AG04449 (cell line): ENCODE measurements around the gene SLC2A3.
A peak's percentile ranks its signal among the peaks of the same experiment; 100 is the strongest.
"Not testable (repeated sequence)": the region's sequence is repeated elsewhere in the genome, so short reads cannot be mapped to it uniquely, and the experiment has no call there.

Experiments used
- CTCF ChIA-PET: fragments of 350-600 bp; formaldehyde crosslinking; extraction: SDS; loops from one replicate; lab custom pipeline; 2021; ENCODE audit warnings: antibody characterized with exemption; lab: Yijun Ruan, JAX
- POLR2A ChIA-PET: fragments of 400-600, 350-600 bp; formaldehyde crosslinking; extraction: SDS; loops from one replicate; lab custom pipeline; 2020; ENCODE audit warnings: antibody characterized with exemption, inconsistent platforms; lab: Yijun Ruan, JAX
- DNase-seq: peaks from one replicate; pipeline ENCODE4 v3.0.0-alpha.2; 2010; ENCODE audit warnings: low read depth, low spot score
- H3K4me3 ChIP-seq: 2 replicates; pipeline ENCODE4 v1.5.1; 2011; ENCODE audit warnings: low read depth, mild to moderate bottlenecking, control low read depth, low read length
- CTCF ChIP-seq: IDR thresholded peaks from one replicate; pipeline ENCODE4 v1.5.1; 2011; ENCODE audit warnings: mild to moderate bottlenecking, moderate library complexity, low read length, control low read depth, inconsistent platforms; ENCODE audit not compliant: insufficient read depth; ENCODE audit errors: missing control alignments

Gene SLC2A3

DNA sequence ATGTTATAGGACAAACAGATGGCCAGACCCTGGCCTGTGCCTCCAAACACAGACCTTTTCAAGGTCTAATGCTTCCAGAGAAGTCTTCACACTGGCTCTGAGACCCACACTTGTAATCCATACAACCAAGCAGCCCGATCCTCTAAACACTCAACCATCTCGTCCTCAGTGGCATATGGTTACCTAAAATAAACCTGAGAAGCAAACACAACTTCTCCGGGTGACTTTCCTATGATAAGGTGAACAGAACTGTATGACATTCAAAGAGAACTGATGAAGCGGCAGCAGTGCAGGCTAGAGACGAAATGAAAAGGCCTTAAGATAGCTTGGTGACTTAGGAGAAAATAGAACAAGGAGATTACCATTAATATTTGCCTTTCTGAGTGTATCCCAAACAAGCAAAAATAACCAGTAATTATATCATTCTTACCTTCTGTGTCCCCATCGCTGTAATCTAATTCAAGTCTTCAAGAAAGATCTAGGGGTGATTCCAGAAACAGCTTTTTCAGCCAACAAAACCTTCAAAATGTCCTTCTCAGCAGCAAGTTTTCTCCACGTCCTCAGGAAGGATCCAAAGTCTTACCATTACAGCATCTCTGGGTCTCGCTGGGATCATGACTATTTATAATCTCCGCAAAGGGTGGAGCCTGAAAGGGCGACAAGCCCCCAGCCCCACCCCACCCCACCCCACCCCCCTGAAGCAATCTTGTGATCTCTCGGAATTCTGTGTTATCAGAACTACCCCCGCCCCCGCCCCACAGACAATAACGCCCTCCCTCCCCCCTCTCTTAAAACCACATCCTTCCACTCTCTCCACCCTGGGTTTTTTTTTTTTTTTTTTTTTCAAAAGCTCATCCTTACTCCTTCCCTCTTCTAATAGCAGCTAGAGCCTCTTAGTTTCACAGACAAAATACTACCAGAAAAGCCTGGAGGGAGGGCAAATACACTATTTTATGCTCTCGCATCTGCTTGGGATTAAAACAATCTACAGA lies at the start of gene SLC2A3:
Gene SLC2A3, minus strand, starts transcription at position 598 of the 992 bp plus-strand sequence. Its CDS starts 153 bp downstream, at position 445.
- peak; percentile 65 for DNase-seq
- POLR2A ChIA-PET: interaction anchor here (0.5 to 4.8 kb wide), 24 partner anchors 9 to 129 kb away, joined by 3 to 169 read pairs (median 3); partner anchors contain the start of gene FOXJ2
- H3K4me3 ChIP-seq: peak within 1 kb of the TSS; percentile 90
- TF ChIP-seq CTCF: no peak
- CTCF ChIA-PET: interaction anchor here (1.0 to 10.3 kb wide), 9 partner anchors 14 to 109 kb away, joined by 3 to 142 read pairs (median 16); partner anchors contain the start of gene FOXJ2

- no peak for TF ChIP-seq CTCF
- ChIA-PET POLR2A (interaction anchor here (0.9 kb wide), 1 partner anchor 48 kb away, joined by 3 read pairs; no protein-coding TSS in a partner anchor), CTCF (interaction anchor here (1.5 to 5.3 kb wide), 2 partner anchors 9 to 51 kb away, joined by 6 to 38 read pairs; no protein-coding TSS in a partner anchor)
- H3K4me3 ChIP-seq: no peak overlapping the region
- DNase-seq: no peak
These were observed 48.9 kb upstream of the SLC2A3 start for GRCh38 chr12:7984900-7985299.

GRCh38 chr12:7983460-7983859 lies 47.5 kb upstream of the SLC2A3 start:
- DNase-seq, H3K4me3 ChIP-seq, POLR2A ChIA-PET: not testable (repeated sequence)
- CTCF ChIA-PET: interaction anchor here (5.3 kb wide), 1 partner anchor 11 kb away, joined by 38 read pairs; no protein-coding TSS in a partner anchor

- DNase-seq, POLR2A ChIA-PET, H3K4me3 ChIP-seq: not testable (repeated sequence)
- CTCF ChIA-PET: interaction anchor here (5.3 kb wide), 1 partner anchor 11 kb away, joined by 38 read pairs; no protein-coding TSS in a partner anchor
These were observed 47.0 kb upstream of the SLC2A3 start for GRCh38 chr12:7983019-7983418.

- POLR2A ChIA-PET: not testable (repeated sequence)
- CTCF ChIA-PET: interaction anchor here (0.9 to 5.3 kb wide), 2 partner anchors 12 to 49 kb away, joined by 5 to 38 read pairs; no protein-coding TSS in a partner anchor
These were observed 46.3 kb upstream of the SLC2A3 start for GRCh38 chr12:7982332-7982735.

GRCh38 chr12:7981446-7981845 lies 45.5 kb upstream of the SLC2A3 start:
- H3K4me3 ChIP-seq: no peak overlapping the region
- TF ChIP-seq CTCF: no peak
- POLR2A ChIA-PET: interaction anchor here (0.6 kb wide), 1 partner anchor 48 kb away, joined by 3 read pairs; no protein-coding TSS in a partner anchor
- CTCF ChIA-PET: interaction anchor here (0.9 to 5.3 kb wide), 2 partner anchors 13 to 48 kb away, joined by 5 to 38 read pairs; no protein-coding TSS in a partner anchor
- no peak for DNase-seq

More at GRCh38 chr12:7982332-7982735, 46.3 kb upstream of the SLC2A3 start:
- not testable (repeated sequence) for H3K4me3 ChIP-seq, DNase-seq

- H3K4me3 ChIP-seq, POLR2A ChIA-PET, DNase-seq: not testable (repeated sequence)
- CTCF ChIA-PET: interaction anchor here (1.2 to 1.6 kb wide), 2 partner anchors 12 to 18 kb away, joined by 3 read pairs; no protein-coding TSS in a partner anchor
These were observed 41.6 kb upstream of the SLC2A3 start for GRCh38 chr12:7977351-7978124.
